Nucleus accumbens (tissue), 56 donors: ENCODE measurements around the gene PCDH10.
"Not testable (repeated sequence)": the region's sequence is repeated elsewhere in the genome, so short reads cannot be mapped to it uniquely, and the experiment has no call there.

Experiments
- DNase-seq, 56 donors: peaks; one replicate each; lab custom pipeline; 2025; lab: John Stamatoyannopoulos, UW

Gene PCDH10

GRCh38 chr4:133208694-133209285, 59.7 kb downstream of the PCDH10 start:
- DNase-seq: no peak

DNA sequence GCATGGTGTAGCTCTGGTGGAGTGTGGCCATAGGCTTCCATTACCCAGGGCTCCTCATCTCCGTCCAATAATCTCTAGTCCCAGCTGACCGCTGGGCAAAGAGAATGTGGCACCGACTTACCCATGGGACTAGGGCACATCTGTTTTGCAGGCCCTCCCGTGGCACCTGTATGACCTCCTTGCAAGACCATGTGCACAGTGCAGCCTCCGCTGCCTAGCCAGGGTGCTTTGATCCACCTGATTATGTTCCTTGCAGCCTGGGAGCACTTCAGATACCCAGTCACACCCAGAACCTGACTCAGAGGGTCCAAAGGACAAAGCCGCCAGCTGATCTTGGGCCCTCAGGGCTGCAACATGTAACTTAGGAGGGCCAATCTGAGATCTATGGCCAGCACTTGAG, 84.8 kb downstream of the PCDH10 start:
- no peak for DNase-seq

DNA sequence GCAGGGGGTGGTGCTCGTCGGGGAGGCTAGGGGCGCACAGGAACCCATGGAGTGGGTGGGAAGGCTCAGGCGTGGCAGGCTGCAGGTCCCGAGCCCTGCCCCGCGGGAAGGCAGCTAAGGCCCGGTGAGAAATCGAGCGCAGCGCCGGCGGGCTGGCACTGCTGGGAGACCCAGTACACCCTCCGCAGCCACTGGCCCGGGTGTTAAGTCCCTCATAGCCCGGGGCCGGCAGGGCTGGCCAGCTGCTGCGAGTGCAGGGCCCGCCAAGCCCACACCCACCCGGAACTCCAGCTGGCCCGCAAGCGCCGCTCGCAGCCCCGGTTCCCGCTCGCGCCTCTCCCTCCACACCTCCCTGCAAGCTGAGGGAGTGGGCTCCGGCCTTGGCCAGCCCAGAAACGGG, 91.4 kb downstream of the PCDH10 start:
- not testable (repeated sequence) for DNase-seq
